GM18505 (cell line): ENCODE data around the gene NEDD4L.

Experiments
- ATAC-seq: cut with Tn5 transposase; IDR thresholded peaks from one replicate; pipeline ENCODE4 v1.9.1; 2021; ENCODE audit not compliant: unreplicated experiment
- POLR2A ChIP-seq: IDR thresholded peaks from 4 replicates; pipeline ENCODE4 v1.6.1; 2011; ENCODE audit warnings: borderline replicate concordance; ENCODE audit not compliant: insufficient read depth, insufficient read length; ENCODE audit errors: extremely low read depth

Gene NEDD4L

GRCh38 chr18:58101291-58101794 lies 57.3 kb downstream of the NEDD4L start:
- TF ChIP-seq POLR2A = no peak
- ATAC-seq = no peak

- no peak for TF ChIP-seq POLR2A
- ATAC-seq = no peak
Observed at GRCh38 chr18:58102018-58102417, 58.0 kb downstream of the NEDD4L start.

GRCh38 chr18:58102875-58103274 lies 58.8 kb downstream of the NEDD4L start:
- ATAC-seq = no peak
- TF ChIP-seq POLR2A = no peak

GRCh38 chr18:58103339-58103985 lies 59.4 kb downstream of the NEDD4L start:
- no peak for ATAC-seq
- TF ChIP-seq POLR2A = no peak

- no peak for TF ChIP-seq POLR2A
- ATAC-seq = no peak
Observed at GRCh38 chr18:58104096-58104495, 60.1 kb downstream of the NEDD4L start.

GRCh38 chr18:58105206-58105887 lies 61.3 kb downstream of the NEDD4L start:
- ATAC-seq = no peak
- TF ChIP-seq POLR2A = no peak

- ATAC-seq = no peak
- TF ChIP-seq POLR2A = no peak
Observed at GRCh38 chr18:58105888-58106260, 61.8 kb downstream of the NEDD4L start.

GRCh38 chr18:58106289-58107070 lies 62.5 kb downstream of the NEDD4L start:
- no peak for ATAC-seq

GRCh38 chr18:58109256-58109655 lies 65.2 kb downstream of the NEDD4L start:
- no peak for TF ChIP-seq POLR2A
- ATAC-seq = no peak

More at GRCh38 chr18:58106289-58107070, 62.5 kb downstream of the NEDD4L start:
- no peak for TF ChIP-seq POLR2A

GRCh38 chr18:58110398-58110797 lies 66.4 kb downstream of the NEDD4L start:
- no peak for TF ChIP-seq POLR2A
- ATAC-seq = no peak

GRCh38 chr18:58112174-58112573 lies 68.1 kb downstream of the NEDD4L start:
- ATAC-seq = no peak

GRCh38 chr18:58113337-58113736 lies 69.3 kb downstream of the NEDD4L start:
- no peak for TF ChIP-seq POLR2A
- no peak for ATAC-seq

More at GRCh38 chr18:58112174-58112573, 68.1 kb downstream of the NEDD4L start:
- TF ChIP-seq POLR2A = no peak

- ATAC-seq = no peak
- TF ChIP-seq POLR2A = no peak
Observed at GRCh38 chr18:58114766-58115165, 70.7 kb downstream of the NEDD4L start.
